ENCODE measurements around the gene PCDH15. TPM values are rescaled to one million over a fixed set of nuclear protein-coding genes. Genes with fewer than 3 reads are reported as not detected.

The PCDH15 gene
- total and polyA plus RNA-seq, 8 donors, result 0.58 to 2.1 (median 1.2) TPM

- DNase-seq, result peak in 2 of 4 donors; percentile 24 to 42
- peak; percentile 51 for ATAC-seq
Observed at GRCh38 chr10:53839440-53840039, 961.5 kb downstream of the PCDH15 start.

GRCh38 chr10:53836638-53837037 lies 964.4 kb downstream of the PCDH15 start:
- no peak for TF ChIP-seq CTCF (IDR thresholded peaks at IDR 0.05)
- intact Hi-C loops (cut with DNase I), result no loop called here
- no peaks in the 10 kb centered on the region for H3K27me3 ChIP-seq
- no peak for ATAC-seq
- H3K4me1 ChIP-seq, result no peaks in the 10 kb centered on the region
- H3K36me3 ChIP-seq, result no peaks in the 10 kb centered on the region
- no peak overlapping the region for H3K4me3 ChIP-seq
- peak in 2 of 4 donors; percentile 10 to 19 for DNase-seq
- H3K9me3 ChIP-seq, result no peaks in the 10 kb centered on the region
- H3K27ac ChIP-seq, result no peak overlapping the region

More at GRCh38 chr10:53839440-53840039, 961.5 kb downstream of the PCDH15 start:
- Histone ChIP-seq H3K36me3 (no peaks in the 10 kb centered on the region), H3K4me3 (no peak overlapping the region), H3K9me3 (no peaks in the 10 kb centered on the region), H3K27ac (no peak overlapping the region), H3K4me1 (no peaks in the 10 kb centered on the region), H3K27me3 (no peaks in the 10 kb centered on the region)
- intact Hi-C loops (cut with DNase I), result no loop called here
- TF ChIP-seq CTCF (IDR thresholded peaks at IDR 0.05), result peak in 1 of 2 donors; percentile 32

GRCh38 chr10:53833908-53834307 lies 967.1 kb downstream of the PCDH15 start:
- no peaks in the 10 kb centered on the region for H3K9me3 ChIP-seq
- no peaks in the 10 kb centered on the region for H3K27me3 ChIP-seq
- ATAC-seq (no peak), DNase-seq (no peak)
- no peak overlapping the region for H3K27ac ChIP-seq
- intact Hi-C loops (cut with DNase I), result no loop called here
- no peak overlapping the region for H3K4me3 ChIP-seq
- no peaks in the 10 kb centered on the region for H3K36me3 ChIP-seq
- H3K4me1 ChIP-seq, result no peaks in the 10 kb centered on the region
- no peak for TF ChIP-seq CTCF (IDR thresholded peaks at IDR 0.05)

- no peak for ATAC-seq
- Histone ChIP-seq H3K27ac (no peak overlapping the region), H3K36me3 (no peaks in the 10 kb centered on the region), H3K4me1 (no peaks in the 10 kb centered on the region), H3K27me3 (no peaks in the 10 kb centered on the region), H3K4me3 (no peak overlapping the region), H3K9me3 (no peaks in the 10 kb centered on the region)
- no peak for TF ChIP-seq CTCF (IDR thresholded peaks at IDR 0.05)
- peak in 1 of 4 donors; percentile 71 for DNase-seq
- intact Hi-C loops (cut with DNase I), result no loop called here
Observed at GRCh38 chr10:53827261-53827660, 973.8 kb downstream of the PCDH15 start.

GRCh38 chr10:53808677-53809372 lies 992.2 kb downstream of the PCDH15 start:
- DNase-seq, result no peak
- H3K4me1 ChIP-seq, result no peaks in the 10 kb centered on the region
- no peaks in the 10 kb centered on the region for H3K36me3 ChIP-seq
- H3K4me3 ChIP-seq, result no peak overlapping the region
- no peak for ATAC-seq
- H3K9me3 ChIP-seq, result no peaks in the 10 kb centered on the region
- TF ChIP-seq CTCF (IDR thresholded peaks at IDR 0.05), result no peak
- intact Hi-C loops (cut with DNase I), result no loop called here
- no peak overlapping the region for H3K27ac ChIP-seq
- H3K27me3 ChIP-seq, result no peaks in the 10 kb centered on the region

All from left lung (tissue), 10 donors.